Fibroblast of lung (primary cell): Measurements from ENCODE around the gene HPN.

ENCODE experiments used
- CTCF ChIP-seq, 2 donors: IDR thresholded peaks in 1 of 2; conservative IDR thresholded peaks in 1 of 2; 1 replicate in 1 of 2; 2 replicates in 1 of 2; pipeline ENCODE4 v1.5.1; 2011 to 2012; ENCODE audit warnings: low read length in 2 of 2, control low read depth in 1 of 2, inconsistent platforms in 1 of 2, low read depth in 1 of 2, mild to moderate bottlenecking in 1 of 2
- EZH2 ChIP-seq: IDR thresholded peaks from 2 replicates; pipeline ENCODE4 v1.5.1; 2012; ENCODE audit warnings: low read length, control low read depth, mild to moderate bottlenecking; ENCODE audit errors: missing control alignments

- TF ChIP-seq CTCF (conservative IDR thresholded peaks at IDR 0.05 in 1 of 2, IDR thresholded peaks at IDR 0.05 in 1 of 2; ENCODE audit: low read depth in 1 of 2, low read length in 2 of 2) (no peak), EZH2 (no peak)
Measured at GRCh38 chr19:35019144-35019543, 22.4 kb upstream of the HPN start.
